NB4 (cell line): ENCODE results near the gene ITGA8.

Source experiments
- DNase-seq: peaks from one replicate; pipeline ENCODE4 v3.0.0; 2010; ENCODE audit warnings: low read depth
- H3K4me3 ChIP-seq: one replicate; pipeline ENCODE4 v1.5.1; 2011; ENCODE audit warnings: mild to moderate bottlenecking, low read depth, low read length, moderate library complexity
- MAX ChIP-seq: IDR thresholded peaks from 2 replicates; pipeline ENCODE4 v1.6.1; 2011; ENCODE audit warnings: low read depth, low read length
- MYC ChIP-seq: IDR thresholded peaks from 2 replicates; pipeline ENCODE4 v1.6.1; 2011; ENCODE audit warnings: low read depth, low read length
- POLR2A ChIP-seq: IDR thresholded peaks from 2 replicates; pipeline ENCODE4 v1.6.1; 2011; ENCODE audit warnings: mild to moderate bottlenecking; ENCODE audit not compliant: insufficient read length; ENCODE audit errors: extremely low read depth
- TF ChIP-seq, protein P1 (sequence below): IDR thresholded peaks from one replicate; pipeline ENCODE4 v1.5.1; 2012; ENCODE audit warnings: low read depth, low read length

Gene ITGA8

GRCh38 chr10:15545884-15546283, 173.8 kb downstream of the ITGA8 start:
- no peak overlapping the region for H3K4me3 ChIP-seq
- DNase-seq, result no peak
- TF ChIP-seq MAX, result no peak
- TF ChIP-seq, protein P1, sequence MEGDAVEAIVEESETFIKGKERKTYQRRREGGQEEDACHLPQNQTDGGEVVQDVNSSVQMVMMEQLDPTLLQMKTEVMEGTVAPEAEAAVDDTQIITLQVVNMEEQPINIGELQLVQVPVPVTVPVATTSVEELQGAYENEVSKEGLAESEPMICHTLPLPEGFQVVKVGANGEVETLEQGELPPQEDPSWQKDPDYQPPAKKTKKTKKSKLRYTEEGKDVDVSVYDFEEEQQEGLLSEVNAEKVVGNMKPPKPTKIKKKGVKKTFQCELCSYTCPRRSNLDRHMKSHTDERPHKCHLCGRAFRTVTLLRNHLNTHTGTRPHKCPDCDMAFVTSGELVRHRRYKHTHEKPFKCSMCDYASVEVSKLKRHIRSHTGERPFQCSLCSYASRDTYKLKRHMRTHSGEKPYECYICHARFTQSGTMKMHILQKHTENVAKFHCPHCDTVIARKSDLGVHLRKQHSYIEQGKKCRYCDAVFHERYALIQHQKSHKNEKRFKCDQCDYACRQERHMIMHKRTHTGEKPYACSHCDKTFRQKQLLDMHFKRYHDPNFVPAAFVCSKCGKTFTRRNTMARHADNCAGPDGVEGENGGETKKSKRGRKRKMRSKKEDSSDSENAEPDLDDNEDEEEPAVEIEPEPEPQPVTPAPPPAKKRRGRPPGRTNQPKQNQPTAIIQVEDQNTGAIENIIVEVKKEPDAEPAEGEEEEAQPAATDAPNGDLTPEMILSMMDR, result no peak
- TF ChIP-seq POLR2A, result no peak
- no peak for TF ChIP-seq MYC

GRCh38 chr10:15545266-15545665, 174.5 kb downstream of the ITGA8 start:
- no peak overlapping the region for H3K4me3 ChIP-seq
- no peak for DNase-seq
- no peak for TF ChIP-seq MAX
- no peak for TF ChIP-seq MYC
- TF ChIP-seq, protein P1, result no peak

GRCh38 chr10:15543994-15544393, 175.7 kb downstream of the ITGA8 start:
- no peak overlapping the region for H3K4me3 ChIP-seq
- TF ChIP-seq POLR2A (no peak), MYC (no peak), MAX (no peak)
- TF ChIP-seq, protein P1, result no peak
- no peak for DNase-seq

GRCh38 chr10:15542817-15543216, 176.9 kb downstream of the ITGA8 start:
- no peak for TF ChIP-seq MYC
- H3K4me3 ChIP-seq, result no peak overlapping the region
- DNase-seq, result no peak

- DNase-seq, result no peak
- TF ChIP-seq MYC, result no peak
- TF ChIP-seq, protein P1, result no peak
- no peak for TF ChIP-seq POLR2A
- no peak for TF ChIP-seq MAX
Observed at GRCh38 chr10:15541376-15541775, 178.3 kb downstream of the ITGA8 start.

DNA sequence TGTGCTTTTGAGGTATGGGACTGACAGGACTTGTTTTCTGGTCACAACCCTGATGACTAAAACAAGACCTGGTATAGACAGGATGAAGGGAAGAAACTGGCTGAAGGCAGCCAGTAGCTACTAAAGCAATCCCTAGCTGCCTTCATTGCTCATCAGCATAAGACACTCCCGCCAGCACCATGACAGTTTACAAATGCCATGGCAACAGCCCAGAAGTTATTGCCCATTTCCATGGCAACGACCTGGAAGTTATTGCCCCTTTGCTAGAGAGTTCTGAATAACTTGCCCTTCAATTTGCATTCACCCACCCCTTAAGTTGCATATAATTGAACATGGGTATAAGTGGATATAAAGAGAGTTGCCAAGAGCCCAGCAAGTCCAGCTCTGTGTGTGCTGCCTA, 179.0 kb downstream of the ITGA8 start:
- H3K4me3 ChIP-seq, result no peak overlapping the region
- no peak for DNase-seq
- TF ChIP-seq, protein P1, result no peak
- TF ChIP-seq POLR2A (no peak), MYC (no peak), MAX (no peak)

More at GRCh38 chr10:15541376-15541775, 178.3 kb downstream of the ITGA8 start:
- no peak overlapping the region for H3K4me3 ChIP-seq
